CD4-positive, alpha-beta T cell treated with Interleukin-10 for 1 hour (primary cell): ENCODE measurements around the gene PRRC2B.
"Not testable (repeated sequence)": the region's sequence is repeated elsewhere in the genome, so short reads cannot be mapped to it uniquely, and the experiment has no call there.

Experiments
- DNase-seq: peaks from one replicate; pipeline ENCODE4 v3.0.0-alpha.2; 2020

PRRC2B gene

GRCh38 chr9:131491001-131491710 is 97.3 kb downstream of the PRRC2B start:
- DNase-seq, result no peak

GRCh38 chr9:131492070-131492469 is 98.2 kb downstream of the PRRC2B start:
- DNase-seq, result no peak

GRCh38 chr9:131494296-131494870 is 100.5 kb downstream of the PRRC2B start:
- no peak for DNase-seq

GRCh38 chr9:131495785-131496184 is 101.9 kb downstream of the PRRC2B start:
- DNase-seq, result no peak

- no peak for DNase-seq
Measured at GRCh38 chr9:131496844-131497405, 103.0 kb downstream of the PRRC2B start.

GRCh38 chr9:131499254-131499767 is 105.4 kb downstream of the PRRC2B start:
- no peak for DNase-seq

- DNase-seq, result peak; percentile 80
Measured at GRCh38 chr9:131500377-131500776, 106.5 kb downstream of the PRRC2B start.

- DNase-seq, result peak; percentile 44
Measured at GRCh38 chr9:131500939-131501541, 107.2 kb downstream of the PRRC2B start.

- peak; percentile 92 for DNase-seq
Measured at GRCh38 chr9:131502781-131503625, 109.1 kb downstream of the PRRC2B start, which contains the start of gene POMT1. TSS of gene POMT1 (plus strand) at chr9:131502918. CDS start at chr9:131504219, 1,301 bp downstream.

- DNase-seq, result peak; percentile 65
Measured at GRCh38 chr9:131503626-131504465, 110.0 kb downstream of the PRRC2B start.

- no peak for DNase-seq
Measured at GRCh38 chr9:131505012-131505411, 111.1 kb downstream of the PRRC2B start.

GRCh38 chr9:131511416-131511815 is 117.5 kb downstream of the PRRC2B start:
- no peak for DNase-seq

GRCh38 chr9:131511880-131512279 is 118.0 kb downstream of the PRRC2B start:
- DNase-seq, result no peak

GRCh38 chr9:131513177-131513576 is 119.3 kb downstream of the PRRC2B start:
- DNase-seq, result no peak

- not testable (repeated sequence) for DNase-seq
Measured at GRCh38 chr9:131515559-131516031, 121.7 kb downstream of the PRRC2B start.

GRCh38 chr9:131516100-131516499 is 122.2 kb downstream of the PRRC2B start:
- DNase-seq, result no peak

- no peak for DNase-seq
Measured at GRCh38 chr9:131516930-131517329, 123.0 kb downstream of the PRRC2B start.

- DNase-seq, result no peak
Measured at GRCh38 chr9:131517761-131518190, 123.9 kb downstream of the PRRC2B start.

- no peak for DNase-seq
Measured at GRCh38 chr9:131518553-131518952, 124.7 kb downstream of the PRRC2B start.

- DNase-seq, result no peak
Measured at GRCh38 chr9:131520503-131520902, 126.6 kb downstream of the PRRC2B start.

- no peak for DNase-seq
Measured at GRCh38 chr9:131521203-131521602, 127.3 kb downstream of the PRRC2B start.
